A673 (cell line): ENCODE measurements around the gene CHRM5. TPM values are rescaled to one million over a fixed set of nuclear protein-coding genes. Genes with fewer than 3 reads are reported as not detected.

ENCODE experiments used
- BruUV-seq: library from RNA; stranded (reverse); fragments of 400-500 nt; replicated peaks from 2 replicates; lab custom pipeline; 2021; lab: Mats Ljungman, UMichigan
- CTCF ChIA-PET: fragments of 300-600 bp; sonication (Branson Sonifier 250); formaldehyde crosslinking; loops from one replicate; lab custom pipeline; 2022; ENCODE audit warnings: antibody characterized with exemption; lab: Charles Lee
- POLR2A ChIA-PET: fragments of 300-600 bp; sonication (Branson Sonifier 250); formaldehyde crosslinking; loops from one replicate; lab custom pipeline; 2022; ENCODE audit warnings: antibody characterized with exemption; ENCODE audit not compliant: low non-redundant PET; lab: Charles Lee
- DNase-seq: peaks from one replicate; pipeline ENCODE4 v3.0.0-alpha.2; 2015; ENCODE audit warnings: low spot score
- H3K27ac ChIP-seq: fragments of 200-600 bp; sonication (generic); 2 replicates; pipeline ENCODE4 v1.5.1; 2016; ENCODE audit warnings: mixed run types, low read depth, mild to moderate bottlenecking, mixed read lengths, antibody characterized with exemption, low read length; ENCODE audit not compliant: poor library complexity, severe bottlenecking
- H3K27me3 ChIP-seq: fragments of 200-600 bp; sonication (generic); replicated peaks from 2 replicates; pipeline ENCODE4 v1.6.1; 2017; ENCODE audit warnings: mixed run types, low read depth, mild to moderate bottlenecking, mixed read lengths, antibody characterized with exemption, low read length; ENCODE audit not compliant: insufficient read depth, poor library complexity
- H3K36me3 ChIP-seq: fragments of 200-600 bp; sonication (generic); 2 replicates; pipeline ENCODE4 v1.6.1; 2016; ENCODE audit warnings: mixed run types, mild to moderate bottlenecking, mixed read lengths, antibody characterized with exemption, low read length; ENCODE audit not compliant: insufficient read depth, poor library complexity, severe bottlenecking
- H3K4me1 ChIP-seq: fragments of 200-600 bp; sonication (generic); 2 replicates; pipeline ENCODE4 v1.6.1; 2017; ENCODE audit warnings: mixed run types, mild to moderate bottlenecking, mixed read lengths, antibody characterized with exemption, low read length; ENCODE audit not compliant: insufficient read depth, poor library complexity, severe bottlenecking
- H3K4me3 ChIP-seq: fragments of 200-600 bp; sonication (generic); 2 replicates; pipeline ENCODE4 v1.5.1; 2016; ENCODE audit warnings: low read depth, mixed run types, mild to moderate bottlenecking, mixed read lengths, low read length; ENCODE audit not compliant: poor library complexity, severe bottlenecking
- H3K9me3 ChIP-seq: fragments of 200-600 bp; sonication (generic); 2 replicates; pipeline ENCODE4 v1.6.1; 2016; ENCODE audit warnings: mixed run types, low read depth, mild to moderate bottlenecking, mixed read lengths, antibody characterized with exemption, low read length; ENCODE audit not compliant: poor library complexity, severe bottlenecking
- EZH2 ChIP-seq: fragments of 200-600 bp; sonication (generic); IDR thresholded peaks from 2 replicates; pipeline ENCODE4 v1.6.1; 2017; ENCODE audit warnings: borderline replicate concordance, low read depth, mild to moderate bottlenecking, mixed read lengths, antibody characterized with exemption, low read length; ENCODE audit not compliant: poor library complexity, severe bottlenecking
- intact Hi-C: fragments of 100-400 bp; cut with micrococcal nuclease; formaldehyde crosslinking; loops from one replicate; pipeline ENCODE4 v1.10.0; 2022; ENCODE audit not compliant: unreplicated experiment
- total RNA-seq: library from RNA; stranded (reverse); gene quantifications from 2 replicates; pipeline ENCODE4 v1.2.3, GENCODE V29; 2021
- TF ChIP-seq, protein P1 (sequence below): fragments of 300-800, 200-600 bp; sonication (generic); conservative IDR thresholded peaks from 2 replicates; pipeline ENCODE4 v1.5.1; 2017; ENCODE audit warnings: low read depth, mild to moderate bottlenecking, antibody characterized with exemption, low read length, moderate library complexity, mixed read lengths

The CHRM5 gene
- total RNA-seq, 1 experiment from 2014 or later: not detected

DNA sequence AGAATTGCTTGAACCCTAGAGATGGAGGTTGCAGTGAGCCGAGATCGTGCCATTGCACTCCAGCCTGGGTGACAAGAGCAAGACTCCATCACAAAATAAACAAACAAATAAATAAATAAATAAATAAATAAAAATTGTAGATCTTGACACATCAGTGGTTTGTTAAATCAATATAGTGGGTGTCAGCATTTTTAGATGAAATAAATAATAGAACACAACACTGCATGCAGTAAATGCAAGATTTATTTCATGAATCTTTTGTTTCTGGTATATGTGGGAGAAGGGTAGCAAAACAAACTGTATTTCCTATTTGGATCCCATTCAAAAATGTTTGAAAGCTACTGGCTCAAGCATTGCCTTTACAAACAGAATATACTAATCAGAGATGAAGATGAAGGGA, 35.6 kb upstream of the CHRM5 start:
- H3K4me1 ChIP-seq: no peaks in the 10 kb centered on the region
- no peak for DNase-seq
- no peaks in the 10 kb centered on the region for H3K36me3 ChIP-seq
- CTCF ChIA-PET: no interaction called here
- intact Hi-C loops: no loop called here
- POLR2A ChIA-PET: no interaction called here
- H3K4me3 ChIP-seq: no peak overlapping the region
- BruUV-seq: no TSS peak
- no peak for TF ChIP-seq EZH2
- TF ChIP-seq, protein P1, sequence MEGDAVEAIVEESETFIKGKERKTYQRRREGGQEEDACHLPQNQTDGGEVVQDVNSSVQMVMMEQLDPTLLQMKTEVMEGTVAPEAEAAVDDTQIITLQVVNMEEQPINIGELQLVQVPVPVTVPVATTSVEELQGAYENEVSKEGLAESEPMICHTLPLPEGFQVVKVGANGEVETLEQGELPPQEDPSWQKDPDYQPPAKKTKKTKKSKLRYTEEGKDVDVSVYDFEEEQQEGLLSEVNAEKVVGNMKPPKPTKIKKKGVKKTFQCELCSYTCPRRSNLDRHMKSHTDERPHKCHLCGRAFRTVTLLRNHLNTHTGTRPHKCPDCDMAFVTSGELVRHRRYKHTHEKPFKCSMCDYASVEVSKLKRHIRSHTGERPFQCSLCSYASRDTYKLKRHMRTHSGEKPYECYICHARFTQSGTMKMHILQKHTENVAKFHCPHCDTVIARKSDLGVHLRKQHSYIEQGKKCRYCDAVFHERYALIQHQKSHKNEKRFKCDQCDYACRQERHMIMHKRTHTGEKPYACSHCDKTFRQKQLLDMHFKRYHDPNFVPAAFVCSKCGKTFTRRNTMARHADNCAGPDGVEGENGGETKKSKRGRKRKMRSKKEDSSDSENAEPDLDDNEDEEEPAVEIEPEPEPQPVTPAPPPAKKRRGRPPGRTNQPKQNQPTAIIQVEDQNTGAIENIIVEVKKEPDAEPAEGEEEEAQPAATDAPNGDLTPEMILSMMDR: no peak
- H3K9me3 ChIP-seq: no peaks in the 10 kb centered on the region
- no peak overlapping the region for H3K27ac ChIP-seq
- H3K27me3 ChIP-seq: no peaks in the 10 kb centered on the region

DNA sequence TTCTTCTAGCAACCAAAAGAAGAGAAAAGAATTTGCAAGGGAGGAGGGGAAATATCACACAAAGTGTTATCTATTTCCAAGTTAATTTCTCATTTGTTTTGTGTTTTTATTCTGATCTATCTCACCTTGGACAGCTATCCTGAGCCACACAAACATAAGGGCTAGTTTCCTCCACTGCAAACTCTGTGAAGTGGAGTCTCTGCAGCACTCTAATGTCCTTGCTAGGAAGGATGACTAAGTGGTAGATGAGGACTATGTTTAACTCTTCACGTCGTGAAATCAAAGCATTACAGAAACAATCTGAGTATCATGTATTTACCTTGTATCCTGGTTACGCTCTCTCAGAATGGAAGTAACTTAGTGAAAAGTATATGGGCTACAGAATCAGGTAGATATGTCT, 33.9 kb upstream of the CHRM5 start:
- BruUV-seq: no TSS peak
- CTCF ChIA-PET: no interaction called here
- intact Hi-C loops: no loop called here

DNA sequence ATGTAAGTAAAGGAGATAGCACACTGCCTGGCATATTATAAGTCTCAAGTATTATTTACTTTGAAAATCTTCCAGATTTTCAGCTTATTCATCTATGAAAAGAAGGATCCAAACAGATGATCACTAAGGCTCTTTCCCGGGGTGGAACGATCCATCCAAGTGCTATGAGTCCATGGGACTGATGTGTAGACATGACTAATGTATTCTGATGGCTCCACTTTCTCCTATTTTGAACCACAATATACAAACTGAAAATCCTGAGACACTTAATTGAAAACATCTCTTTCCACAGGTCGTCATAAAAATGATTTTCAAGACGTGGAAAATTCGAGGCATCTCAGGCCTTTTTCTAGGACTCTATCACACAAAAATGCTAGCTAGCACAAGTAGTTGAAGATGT, 33.4 kb upstream of the CHRM5 start:
- Histone ChIP-seq H3K36me3 (no peaks in the 10 kb centered on the region), H3K27me3 (no peaks in the 10 kb centered on the region), H3K4me3 (no peak overlapping the region), H3K27ac (no peak overlapping the region), H3K4me1 (no peaks in the 10 kb centered on the region), H3K9me3 (no peaks in the 10 kb centered on the region)
- no TSS peak for BruUV-seq
- intact Hi-C loops: no loop called here
- ChIA-PET POLR2A (no interaction called here), CTCF (no interaction called here)
- TF ChIP-seq EZH2: no peak
- TF ChIP-seq, protein P1: no peak
- DNase-seq: no peak

More for the DNA sequence above, 33.9 kb upstream of the CHRM5 start:
- no peaks in the 10 kb centered on the region for H3K4me1 ChIP-seq
- no peak for DNase-seq
- H3K27ac ChIP-seq: no peak overlapping the region
- no peaks in the 10 kb centered on the region for H3K27me3 ChIP-seq
- TF ChIP-seq, protein P1: no peak
- no peak for TF ChIP-seq EZH2
- no peaks in the 10 kb centered on the region for H3K9me3 ChIP-seq
- H3K4me3 ChIP-seq: no peak overlapping the region
- no peaks in the 10 kb centered on the region for H3K36me3 ChIP-seq
- POLR2A ChIA-PET: no interaction called here
